Gastrocnemius medialis (tissue), 4 donors: ENCODE results near the gene DDT.
"Not testable (repeated sequence)": the region's sequence is repeated elsewhere in the genome, so short reads cannot be mapped to it uniquely, and the experiment has no call there.

Experiments
- CTCF ChIP-seq, 5 experiments: fragments of 450-650 bp in 3 of 5; fragments of 200-600 bp in 2 of 5; sonication (generic) in 2 of 5; IDR thresholded peaks in 4 of 5; conservative IDR thresholded peaks in 1 of 5; 1 replicate in 4 of 5; 2 replicates in 1 of 5; pipeline ENCODE4 v1.5.1; 2016 to 2019; ENCODE audit warnings: antibody characterized with exemption in 5 of 5, mild to moderate bottlenecking in 3 of 5, moderate library complexity in 3 of 5
- POLR2A ChIP-seq, 2 donors: fragments of 450-650 bp; IDR thresholded peaks; one replicate each; pipeline ENCODE4 v1.6.1; 2017; ENCODE audit warnings: antibody characterized with exemption in 2 of 2, mild to moderate bottlenecking in 2 of 2, moderate library complexity in 2 of 2

- not testable (repeated sequence) for TF ChIP-seq CTCF (IDR thresholded peaks at IDR 0.05 in 4 of 5, conservative IDR thresholded peaks at IDR 0.05 in 1 of 5); POLR2A (IDR thresholded peaks at IDR 0.05)
Observed at GRCh38 chr22:23986538-23987178, 12.4 kb upstream of the DDT start.
